Measurements from ENCODE around the gene REG4. TPM values are rescaled to one million over a fixed set of nuclear protein-coding genes. Genes with fewer than 3 reads are reported as not detected.
A peak's percentile ranks its signal among the peaks of the same experiment; 100 is the strongest.

REG4 gene
- total and polyA plus RNA-seq, 4 donors: 0.08 to 0.19 (median 0.15) TPM; not detected in 1

GRCh38 chr1:119779869-119780356, 31.3 kb downstream of the REG4 start:
- Histone ChIP-seq H3K27me3 (ENCODE audit: control insufficient read depth in 4 of 4, insufficient read depth in 4 of 4, low read length in 3 of 4) (no peaks in the 10 kb centered on the region), H3K9ac (ENCODE audit: low read depth in 1 of 2, low read length in 2 of 2) (peak overlapping the region in 1 of 2 donors; percentile 94), H3K4me3 (ENCODE audit: low read depth in 1 of 3, low read length in 3 of 3) (peak overlapping the region in 2 of 3 donors; percentile 21 to 44), H3K27ac (ENCODE audit: low read depth in 1 of 2, low read length in 2 of 2) (peak overlapping the region; percentile 85), H3K9me3 (ENCODE audit: control insufficient read depth in 4 of 4, low read length in 3 of 4) (no peaks in the 10 kb centered on the region), H3K4me1 (ENCODE audit: control insufficient read depth in 4 of 4, insufficient read depth in 4 of 4, low read length in 3 of 4) (peaks cover 11 to 65% (median 52%) of the 10 kb centered on the region in 4 donors), H3K36me3 (ENCODE audit: control insufficient read depth in 4 of 4, insufficient read depth in 3 of 4, low read depth in 1 of 4, low read length in 3 of 4) (no peaks in the 10 kb centered on the region)
- peak; percentile 50 to 96 for TF ChIP-seq EGR1 (IDR thresholded peaks at IDR 0.05; ENCODE audit: low read depth in 2 of 2)
- TF ChIP-seq, protein P1, sequence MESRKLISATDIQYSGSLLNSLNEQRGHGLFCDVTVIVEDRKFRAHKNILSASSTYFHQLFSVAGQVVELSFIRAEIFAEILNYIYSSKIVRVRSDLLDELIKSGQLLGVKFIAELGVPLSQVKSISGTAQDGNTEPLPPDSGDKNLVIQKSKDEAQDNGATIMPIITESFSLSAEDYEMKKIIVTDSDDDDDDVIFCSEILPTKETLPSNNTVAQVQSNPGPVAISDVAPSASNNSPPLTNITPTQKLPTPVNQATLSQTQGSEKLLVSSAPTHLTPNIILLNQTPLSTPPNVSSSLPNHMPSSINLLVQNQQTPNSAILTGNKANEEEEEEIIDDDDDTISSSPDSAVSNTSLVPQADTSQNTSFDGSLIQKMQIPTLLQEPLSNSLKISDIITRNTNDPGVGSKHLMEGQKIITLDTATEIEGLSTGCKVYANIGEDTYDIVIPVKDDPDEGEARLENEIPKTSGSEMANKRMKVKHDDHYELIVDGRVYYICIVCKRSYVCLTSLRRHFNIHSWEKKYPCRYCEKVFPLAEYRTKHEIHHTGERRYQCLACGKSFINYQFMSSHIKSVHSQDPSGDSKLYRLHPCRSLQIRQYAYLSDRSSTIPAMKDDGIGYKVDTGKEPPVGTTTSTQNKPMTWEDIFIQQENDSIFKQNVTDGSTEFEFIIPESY (IDR thresholded peaks at IDR 0.05): peak; percentile 69
- TF ChIP-seq YY1 (IDR thresholded peaks at IDR 0.05): peak; percentile 93
- peak; percentile 56 to 63 for TF ChIP-seq RAD21 (IDR thresholded peaks at IDR 0.05)
- TF ChIP-seq JUND (IDR thresholded peaks at IDR 0.05): peak; percentile 68 to 88
- TF ChIP-seq SP1 (IDR thresholded peaks at IDR 0.05): peak; percentile 96
- peak; percentile 72 to 86 for TF ChIP-seq HNF4A (conservative IDR thresholded peaks at IDR 0.05)
- TF ChIP-seq TAF1 (conservative IDR thresholded peaks at IDR 0.05): peak; percentile 94
- TF ChIP-seq FOXA1 (IDR thresholded peaks at IDR 0.05): peak; percentile 92
- no peak for TF ChIP-seq CTCF (IDR thresholded peaks at IDR 0.05; ENCODE audit: low read depth, low read length, missing input control)
- peak; percentile 90 to 96 for TF ChIP-seq RXRA (IDR thresholded peaks at IDR 0.05)
- peak in 1 of 2 donors; percentile 35 for TF ChIP-seq GABPA (IDR thresholded peaks at IDR 0.05 in 1 of 2, conservative IDR thresholded peaks at IDR 0.05 in 1 of 2)
- TF ChIP-seq, protein P2, sequence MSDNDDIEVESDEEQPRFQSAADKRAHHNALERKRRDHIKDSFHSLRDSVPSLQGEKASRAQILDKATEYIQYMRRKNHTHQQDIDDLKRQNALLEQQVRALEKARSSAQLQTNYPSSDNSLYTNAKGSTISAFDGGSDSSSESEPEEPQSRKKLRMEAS (IDR thresholded peaks at IDR 0.05): peak; percentile 76
- TF ChIP-seq, protein P3, sequence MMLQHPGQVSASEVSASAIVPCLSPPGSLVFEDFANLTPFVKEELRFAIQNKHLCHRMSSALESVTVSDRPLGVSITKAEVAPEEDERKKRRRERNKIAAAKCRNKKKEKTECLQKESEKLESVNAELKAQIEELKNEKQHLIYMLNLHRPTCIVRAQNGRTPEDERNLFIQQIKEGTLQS (IDR thresholded peaks at IDR 0.05): peak; percentile 83
- TF ChIP-seq, protein P4, sequence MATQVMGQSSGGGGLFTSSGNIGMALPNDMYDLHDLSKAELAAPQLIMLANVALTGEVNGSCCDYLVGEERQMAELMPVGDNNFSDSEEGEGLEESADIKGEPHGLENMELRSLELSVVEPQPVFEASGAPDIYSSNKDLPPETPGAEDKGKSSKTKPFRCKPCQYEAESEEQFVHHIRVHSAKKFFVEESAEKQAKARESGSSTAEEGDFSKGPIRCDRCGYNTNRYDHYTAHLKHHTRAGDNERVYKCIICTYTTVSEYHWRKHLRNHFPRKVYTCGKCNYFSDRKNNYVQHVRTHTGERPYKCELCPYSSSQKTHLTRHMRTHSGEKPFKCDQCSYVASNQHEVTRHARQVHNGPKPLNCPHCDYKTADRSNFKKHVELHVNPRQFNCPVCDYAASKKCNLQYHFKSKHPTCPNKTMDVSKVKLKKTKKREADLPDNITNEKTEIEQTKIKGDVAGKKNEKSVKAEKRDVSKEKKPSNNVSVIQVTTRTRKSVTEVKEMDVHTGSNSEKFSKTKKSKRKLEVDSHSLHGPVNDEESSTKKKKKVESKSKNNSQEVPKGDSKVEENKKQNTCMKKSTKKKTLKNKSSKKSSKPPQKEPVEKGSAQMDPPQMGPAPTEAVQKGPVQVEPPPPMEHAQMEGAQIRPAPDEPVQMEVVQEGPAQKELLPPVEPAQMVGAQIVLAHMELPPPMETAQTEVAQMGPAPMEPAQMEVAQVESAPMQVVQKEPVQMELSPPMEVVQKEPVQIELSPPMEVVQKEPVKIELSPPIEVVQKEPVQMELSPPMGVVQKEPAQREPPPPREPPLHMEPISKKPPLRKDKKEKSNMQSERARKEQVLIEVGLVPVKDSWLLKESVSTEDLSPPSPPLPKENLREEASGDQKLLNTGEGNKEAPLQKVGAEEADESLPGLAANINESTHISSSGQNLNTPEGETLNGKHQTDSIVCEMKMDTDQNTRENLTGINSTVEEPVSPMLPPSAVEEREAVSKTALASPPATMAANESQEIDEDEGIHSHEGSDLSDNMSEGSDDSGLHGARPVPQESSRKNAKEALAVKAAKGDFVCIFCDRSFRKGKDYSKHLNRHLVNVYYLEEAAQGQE (IDR thresholded peaks at IDR 0.05): peak; percentile 94
- peak; percentile 36 for TF ChIP-seq HNF4G (IDR thresholded peaks at IDR 0.05)
- TF ChIP-seq FOXA2 (IDR thresholded peaks at IDR 0.05): peak; percentile 94
- TF ChIP-seq NR2F2 (IDR thresholded peaks at IDR 0.05): peak; percentile 50
- 8% methylated on average over 5 of the region's 5 CpGs for WGBS
- no peak for DNase-seq (ENCODE audit: low spot score)

Measured in liver (tissue), 9 donors.